Superior temporal gyrus (tissue), 1 donor: ENCODE results near the gene FA2H.
A peak's percentile ranks its signal among the peaks of the same experiment; 100 is the strongest.
"Not testable (repeated sequence)": the region's sequence is repeated elsewhere in the genome, so short reads cannot be mapped to it uniquely, and the experiment has no call there.

Experiments used
- DNase-seq: peaks from one replicate; pipeline ENCODE4 v3.0.0-alpha.2; 2016; ENCODE audit errors: extremely low spot score

FA2H gene

DNA sequence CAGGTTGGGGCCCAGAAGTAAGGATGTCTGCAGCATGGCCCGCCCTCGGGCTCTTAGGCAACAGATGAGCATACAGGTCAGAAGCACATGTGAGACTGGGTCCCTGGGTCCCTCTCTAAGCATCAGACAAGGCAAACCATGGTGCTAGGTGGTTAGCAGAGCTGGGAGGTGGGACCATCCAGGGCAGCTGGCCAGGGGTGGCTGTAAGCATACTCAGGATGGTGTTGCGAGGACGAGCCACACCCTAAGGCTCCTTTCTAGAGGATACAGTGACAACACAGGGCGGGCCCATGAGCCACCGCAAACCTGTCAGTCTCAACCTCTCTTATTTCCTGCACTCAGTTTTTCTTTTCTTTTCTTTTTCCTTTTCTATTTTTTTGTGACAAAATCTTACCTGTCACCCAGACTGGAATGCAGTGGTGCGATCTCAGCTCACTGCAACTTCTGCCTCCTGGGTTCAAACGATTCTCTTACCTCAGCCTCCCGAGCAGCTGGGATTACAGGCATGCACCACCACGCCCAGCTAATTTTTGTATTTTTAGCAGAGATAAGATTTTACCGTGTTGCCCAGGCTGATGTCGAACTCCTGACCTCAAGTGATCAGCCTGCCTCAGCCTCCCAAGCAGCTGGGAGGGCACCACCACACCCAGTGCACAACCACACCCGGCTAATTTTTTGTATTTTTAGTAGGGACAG lies 3.6 kb downstream of the FA2H start:
- no peak for DNase-seq

DNA sequence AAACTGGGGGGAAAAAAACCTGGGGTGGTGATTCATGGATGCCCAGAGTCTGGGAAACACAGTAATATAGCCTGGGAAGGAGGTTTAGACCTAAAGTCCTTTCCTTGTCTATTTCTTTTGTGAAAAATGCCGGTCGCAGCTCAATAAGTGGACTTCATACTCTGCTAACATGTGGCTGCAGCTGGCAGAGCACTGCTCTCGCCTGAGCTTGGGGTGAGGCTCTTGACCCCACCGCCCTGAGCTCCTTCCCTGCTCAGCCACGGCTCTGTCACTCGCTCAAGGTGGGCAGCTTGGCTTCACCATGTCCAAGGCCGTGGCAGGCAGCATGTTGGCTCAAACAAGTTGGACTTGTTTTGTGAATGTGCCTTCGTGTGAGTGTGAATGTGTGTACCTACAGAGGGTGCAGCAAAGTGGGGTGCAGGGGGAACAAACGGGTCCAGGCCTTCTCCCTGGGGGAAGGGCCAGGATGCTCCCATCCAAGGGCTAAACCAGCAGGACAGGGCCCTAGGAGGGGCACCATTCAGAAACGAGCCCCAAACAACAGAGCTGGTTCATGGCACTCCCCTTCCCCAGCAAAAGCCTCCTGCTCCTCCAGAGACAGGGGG lies 4.9 kb downstream of the FA2H start:
- DNase-seq: no peak

DNA sequence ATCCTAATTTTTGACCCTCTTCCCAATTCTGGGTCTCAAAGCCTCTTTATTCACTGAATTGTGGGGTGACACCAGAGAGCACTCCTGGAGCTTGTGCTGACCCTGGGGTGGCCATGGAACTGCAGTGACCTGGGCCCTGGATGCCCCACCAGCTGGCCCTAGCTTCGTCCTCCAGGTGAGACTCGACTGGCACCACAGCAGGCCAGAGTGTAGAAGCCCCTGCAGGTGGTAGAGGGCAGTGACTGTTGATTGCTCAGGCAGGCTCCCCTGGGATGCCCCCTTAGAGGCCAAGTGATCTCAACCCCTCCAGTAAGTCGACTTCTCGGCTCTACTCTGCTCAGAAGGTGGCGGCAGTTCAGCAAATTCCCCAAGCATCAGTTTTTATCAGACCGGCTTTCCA lies 6.4 kb downstream of the FA2H start:
- no peak for DNase-seq

DNA sequence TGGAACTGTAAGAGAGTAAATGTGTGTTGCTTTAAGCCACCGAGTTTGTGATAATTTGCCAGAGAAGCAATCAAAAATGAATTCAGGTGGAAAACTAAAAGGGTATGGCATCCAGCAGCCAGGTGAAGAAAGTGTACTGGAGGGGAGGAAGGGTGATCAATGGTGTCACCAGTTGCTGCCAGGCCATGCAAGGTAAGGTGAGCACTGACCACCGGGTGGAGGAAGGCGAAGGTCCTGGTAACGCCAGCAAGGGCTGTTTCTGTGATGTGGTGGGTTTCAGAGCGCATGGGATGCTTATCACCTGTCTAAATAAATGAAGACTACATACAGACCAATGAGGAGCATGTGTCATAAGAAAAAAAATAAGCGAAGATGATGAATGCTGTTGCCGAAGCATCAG lies 6.9 kb downstream of the FA2H start:
- DNase-seq: no peak

DNA sequence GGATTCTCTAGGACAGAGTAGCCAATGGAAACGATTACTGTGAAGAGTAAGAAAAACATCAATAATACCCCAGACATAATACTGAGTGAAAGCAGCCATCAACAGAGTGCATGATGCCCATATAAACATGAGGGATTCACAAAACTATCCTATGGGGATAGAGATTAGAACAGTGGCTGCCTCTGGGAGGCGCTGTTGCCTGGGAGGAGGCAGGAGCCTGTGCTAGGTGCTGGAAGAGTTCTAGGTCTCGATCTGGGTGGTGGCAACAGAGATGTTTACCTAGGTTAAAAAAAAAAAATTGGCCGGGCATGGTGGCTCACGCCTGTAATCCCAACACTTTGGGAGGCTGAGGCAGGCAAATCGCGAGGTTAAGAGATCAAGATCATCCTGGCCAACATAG lies 7.9 kb downstream of the FA2H start:
- no peak for DNase-seq

DNA sequence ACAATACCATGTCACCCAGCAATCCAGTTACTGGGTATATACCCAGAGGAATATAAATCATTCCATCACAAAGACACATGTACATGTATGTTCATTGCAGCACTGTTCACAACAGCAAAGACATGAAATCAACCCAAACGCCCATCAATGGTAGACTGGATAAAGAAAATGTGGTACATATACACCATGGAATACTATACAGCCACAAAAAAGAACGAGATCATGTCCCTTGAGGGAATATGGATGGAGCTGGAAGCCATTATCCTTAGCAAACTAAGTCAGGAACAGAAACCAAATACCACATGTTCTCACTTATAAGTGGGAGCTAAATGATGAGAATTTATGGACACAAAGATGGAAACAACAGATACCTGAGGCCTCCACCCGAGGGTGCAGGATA lies 10.4 kb downstream of the FA2H start:
- not testable (repeated sequence) for DNase-seq

DNA sequence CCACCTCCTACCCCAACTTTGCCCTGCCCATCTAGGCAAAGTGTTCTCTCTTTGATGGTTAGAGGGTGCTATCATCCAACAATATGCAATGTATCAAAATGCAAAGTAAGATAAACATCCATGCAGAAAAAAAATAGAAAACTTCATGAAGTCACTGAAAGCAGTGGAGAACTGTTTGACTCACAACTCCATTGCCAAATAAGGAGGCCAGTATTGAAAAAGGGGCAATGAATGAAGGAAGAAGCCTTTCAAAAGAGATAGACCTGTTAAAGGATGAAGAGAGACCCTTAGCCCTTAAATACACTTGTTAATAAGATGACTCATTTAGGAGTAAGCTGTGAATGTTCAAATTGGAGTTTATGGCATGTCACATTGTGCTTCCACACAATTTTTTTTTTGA lies 13.0 kb downstream of the FA2H start:
- no peak for DNase-seq

DNA sequence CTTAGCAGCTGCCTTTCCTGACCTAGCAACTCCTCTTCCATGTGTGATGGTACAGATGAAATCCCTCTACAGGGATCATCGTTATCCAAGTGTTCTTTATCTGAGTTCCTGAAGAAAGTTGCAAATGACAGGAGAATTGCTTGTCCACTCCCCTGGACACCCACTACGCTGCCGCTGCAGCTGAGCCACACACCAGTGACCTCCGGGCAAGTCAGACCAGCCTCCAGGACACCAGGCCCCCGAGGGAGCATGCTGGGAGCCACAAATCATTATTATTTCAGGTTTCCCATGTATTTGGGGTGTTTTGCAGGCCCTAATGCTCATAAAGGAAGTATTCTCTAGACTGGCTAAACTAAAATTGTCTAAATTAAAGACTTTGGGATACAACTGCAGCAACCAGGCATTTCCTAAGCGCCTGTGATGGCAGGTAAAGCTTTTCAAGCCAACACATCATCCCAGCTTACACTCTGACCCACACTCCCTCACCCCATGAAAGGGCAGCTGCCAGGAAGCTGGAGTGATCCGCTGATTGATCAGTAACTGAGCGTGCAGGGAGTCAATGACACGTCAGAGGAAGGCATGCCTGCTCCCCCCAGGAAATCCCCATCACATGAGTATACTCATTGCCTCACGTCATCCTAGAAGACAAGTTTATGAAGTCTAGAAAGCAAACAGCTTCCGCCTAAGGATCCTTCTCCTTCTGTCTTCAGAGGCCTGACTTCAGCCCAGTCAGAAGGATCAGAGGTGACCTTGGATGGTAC lies 14.4 kb downstream of the FA2H start:
- DNase-seq: no peak

DNA sequence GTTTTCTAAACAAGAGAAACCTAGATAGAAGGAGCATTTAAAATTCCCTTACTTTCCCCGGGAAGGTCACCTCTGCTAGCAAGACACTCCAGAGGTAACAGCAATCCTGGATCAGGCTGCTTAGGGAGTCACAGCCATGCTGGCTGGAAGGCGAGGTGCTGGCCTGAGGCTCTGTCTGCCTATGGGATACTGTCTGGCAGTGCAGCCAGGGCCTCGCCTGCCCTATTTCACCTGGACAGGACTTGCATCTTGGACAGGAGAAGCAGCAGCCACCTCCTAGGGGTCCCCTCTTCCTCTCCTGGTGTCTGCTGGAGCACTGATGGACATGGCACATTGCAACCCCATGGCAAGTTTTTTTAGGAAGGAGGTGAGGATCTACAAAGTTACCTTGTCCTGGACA lies 15.1 kb downstream of the FA2H start:
- DNase-seq: no peak

DNA sequence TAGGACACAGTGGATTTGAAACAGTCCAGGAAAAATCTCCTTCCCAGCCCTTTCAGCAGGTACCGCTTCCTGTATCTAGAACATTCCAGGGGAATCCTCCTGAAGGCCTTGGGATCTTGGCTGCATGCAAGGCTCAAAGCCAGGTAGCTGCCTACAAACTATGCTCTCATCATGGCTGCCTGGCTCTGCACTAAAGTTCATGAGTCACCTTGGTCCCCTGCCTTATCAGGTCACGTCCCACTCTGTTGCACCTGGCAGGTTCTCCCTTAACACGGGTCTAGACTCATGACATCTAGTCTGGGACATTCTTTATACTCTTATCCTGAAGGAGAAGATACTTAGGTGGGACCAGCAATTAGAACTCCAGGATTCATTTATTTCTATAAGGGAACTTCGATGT lies 15.8 kb downstream of the FA2H start:
- no peak for DNase-seq

DNA sequence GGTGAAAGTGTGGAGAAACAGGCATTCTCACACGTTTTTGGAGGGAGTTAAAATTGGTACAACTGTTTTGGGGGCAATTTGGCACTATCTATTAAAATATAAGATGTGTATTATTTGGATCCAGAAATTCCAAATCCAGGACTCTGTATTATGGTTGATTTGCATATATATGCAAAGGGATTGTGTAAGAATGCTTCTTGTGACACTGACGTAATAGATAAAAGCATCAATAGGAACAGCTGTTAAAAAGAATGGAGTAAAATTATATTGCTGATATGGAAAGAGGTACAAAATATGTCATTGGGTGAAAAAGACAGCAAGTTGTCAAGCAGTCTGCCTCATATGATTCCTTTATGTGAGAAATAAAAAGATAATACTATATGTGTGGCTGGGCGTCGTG lies 17.3 kb downstream of the FA2H start:
- DNase-seq: no peak

DNA sequence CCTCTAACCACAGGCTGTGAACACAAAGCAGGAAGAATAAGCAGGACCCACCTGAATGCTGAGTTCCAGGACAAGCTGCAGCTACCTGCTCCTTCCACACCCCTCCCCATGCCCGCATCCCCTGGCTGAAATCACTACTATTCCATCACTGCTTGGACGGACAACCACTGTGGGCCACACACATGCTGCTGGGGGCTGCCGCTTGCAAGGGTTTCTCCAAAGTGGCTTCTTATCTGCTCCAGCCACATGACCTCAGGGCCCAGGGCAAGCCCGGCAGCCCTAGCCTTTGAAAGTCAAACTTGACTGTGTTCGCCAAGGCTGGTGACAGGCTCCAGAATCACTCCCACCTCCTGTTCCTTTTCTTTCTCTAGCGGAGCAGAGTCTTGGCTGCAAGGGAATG lies 18.4 kb downstream of the FA2H start:
- DNase-seq: no peak

DNA sequence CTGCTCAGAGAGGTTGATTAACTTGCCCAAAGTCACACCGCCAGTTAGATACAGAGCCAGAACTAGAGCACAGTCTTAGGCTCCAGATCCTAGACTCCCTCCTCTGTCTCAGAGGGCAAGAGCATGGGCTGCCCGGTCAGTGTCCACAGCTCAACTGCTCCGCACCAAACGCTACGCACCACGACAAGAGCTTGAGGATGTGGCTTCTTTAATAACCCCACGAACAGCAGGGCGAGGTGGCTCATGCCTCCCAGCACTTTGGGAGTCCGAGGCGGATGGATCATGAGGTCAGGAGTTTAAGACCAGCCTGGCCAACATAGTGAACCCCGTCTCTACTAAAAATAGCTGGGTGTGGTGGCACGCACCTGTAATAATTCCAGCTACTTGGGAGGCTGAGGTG lies 21.4 kb downstream of the FA2H start:
- DNase-seq: no peak

DNA sequence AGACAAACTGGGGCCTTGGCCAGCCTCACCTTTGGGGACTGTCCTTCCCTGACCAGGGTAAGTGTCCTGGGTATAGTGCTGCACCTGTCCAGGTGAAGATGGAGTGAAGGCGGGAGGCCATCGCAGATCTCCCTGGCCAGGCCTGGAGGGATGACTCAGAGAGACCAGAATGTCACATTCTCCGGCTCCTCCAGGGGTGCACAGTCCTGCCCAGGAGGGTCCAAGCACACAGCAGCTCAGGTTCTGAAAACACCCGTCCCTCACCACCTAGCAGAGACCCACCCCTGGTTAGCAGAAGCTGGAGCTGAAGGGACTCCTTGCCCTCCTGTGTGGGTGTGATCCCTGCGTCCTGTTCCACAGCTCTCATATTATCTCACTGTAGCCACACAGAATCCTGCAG lies 21.9 kb downstream of the FA2H start:
- DNase-seq: no peak

DNA sequence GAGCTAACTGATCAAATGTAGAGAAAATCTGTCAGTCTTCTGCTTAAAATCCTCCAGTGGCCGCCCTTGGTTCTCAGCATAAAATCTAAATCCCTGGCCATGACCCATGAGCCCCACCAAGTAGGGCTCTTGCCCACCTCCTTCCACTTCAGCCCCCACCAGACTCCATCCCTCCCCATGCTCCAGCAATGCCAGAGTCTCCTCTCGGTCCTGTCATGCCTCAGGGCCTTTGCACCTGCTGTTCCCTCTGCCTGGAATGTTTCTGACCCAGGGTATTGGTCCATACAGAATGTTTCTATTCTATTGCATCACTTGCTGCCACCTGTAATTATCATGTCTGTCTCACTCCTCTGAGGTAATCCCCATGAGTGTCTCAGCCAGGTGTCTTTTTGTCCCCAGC lies 22.4 kb downstream of the FA2H start:
- DNase-seq: no peak

DNA sequence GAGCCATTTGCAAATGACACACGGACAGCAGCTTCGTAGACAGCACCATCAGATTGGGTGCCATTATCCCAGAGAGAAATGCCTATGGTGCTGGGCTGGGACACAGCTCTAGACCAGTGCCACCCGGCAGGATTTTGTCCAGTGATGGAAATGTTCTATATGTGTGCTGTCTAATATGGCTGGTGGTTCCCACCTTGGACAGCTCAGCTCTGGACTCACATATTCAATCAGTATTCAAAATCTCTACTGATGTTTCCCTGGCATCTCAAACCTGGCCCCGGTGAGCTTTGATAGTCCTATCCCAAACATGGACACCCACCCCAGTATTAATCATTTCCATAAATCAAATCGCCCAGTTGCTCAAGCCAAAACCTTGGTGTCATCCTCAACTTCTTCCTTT lies 23.0 kb downstream of the FA2H start:
- no peak for DNase-seq

DNA sequence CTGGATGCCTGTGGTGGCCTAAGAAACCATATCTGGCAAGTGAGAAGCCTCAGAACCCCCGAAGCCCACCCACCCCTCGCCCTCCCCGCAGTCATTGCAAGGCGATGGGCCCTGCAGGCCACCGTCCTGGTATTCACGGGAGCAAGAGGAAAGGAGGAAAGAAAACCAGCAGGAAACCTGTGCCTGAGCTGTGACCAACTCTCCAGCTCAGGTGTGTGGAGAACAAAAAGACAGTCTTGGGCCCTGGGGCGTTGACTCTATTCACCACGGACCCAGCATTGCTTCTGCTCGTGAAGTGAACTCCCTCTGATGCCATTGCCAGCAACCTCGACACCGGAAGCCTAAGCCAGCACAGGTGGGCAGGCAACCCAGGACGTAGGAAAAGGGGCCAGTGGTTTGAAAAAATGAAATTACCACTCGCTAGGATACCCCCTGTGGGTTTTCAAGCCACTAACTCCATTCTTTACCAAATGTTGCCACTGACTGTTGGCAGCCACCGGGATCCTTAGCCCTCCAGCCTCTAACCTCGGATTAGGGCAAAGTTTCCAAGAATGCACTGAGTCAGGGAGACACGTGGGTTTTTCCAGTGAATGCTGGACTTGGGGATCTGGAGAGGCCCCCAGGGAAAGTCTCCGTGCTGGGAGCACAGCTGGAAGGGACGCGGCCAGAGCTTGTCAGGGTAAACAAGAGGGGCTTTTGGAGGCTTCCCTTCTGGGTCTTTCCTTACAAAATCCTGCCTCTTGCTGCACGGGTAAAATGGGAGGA lies 25.1 kb downstream of the FA2H start:
- DNase-seq: peak; percentile 51

DNA sequence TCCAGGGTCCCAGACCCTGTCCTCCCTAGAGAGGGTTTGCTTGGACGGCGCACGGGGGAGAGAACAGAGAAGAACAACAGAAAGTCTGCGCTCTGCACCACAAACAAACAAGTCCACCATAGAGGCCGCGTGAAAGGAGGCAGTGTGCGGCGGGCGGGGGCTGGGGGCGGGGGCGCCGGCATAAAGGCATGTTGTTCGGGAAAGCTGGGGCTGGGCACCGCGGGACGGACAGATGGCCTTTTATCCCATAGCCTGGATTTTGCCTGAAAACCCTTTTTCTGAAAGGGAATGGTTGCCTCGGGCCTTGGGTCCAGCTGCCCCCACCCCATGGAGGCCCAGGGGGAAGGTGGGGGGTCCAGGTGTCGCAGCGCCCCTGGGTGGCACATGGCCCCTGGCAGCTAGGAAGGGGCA lies 26.0 kb downstream of the FA2H start:
- peak; percentile 79 for DNase-seq

DNA sequence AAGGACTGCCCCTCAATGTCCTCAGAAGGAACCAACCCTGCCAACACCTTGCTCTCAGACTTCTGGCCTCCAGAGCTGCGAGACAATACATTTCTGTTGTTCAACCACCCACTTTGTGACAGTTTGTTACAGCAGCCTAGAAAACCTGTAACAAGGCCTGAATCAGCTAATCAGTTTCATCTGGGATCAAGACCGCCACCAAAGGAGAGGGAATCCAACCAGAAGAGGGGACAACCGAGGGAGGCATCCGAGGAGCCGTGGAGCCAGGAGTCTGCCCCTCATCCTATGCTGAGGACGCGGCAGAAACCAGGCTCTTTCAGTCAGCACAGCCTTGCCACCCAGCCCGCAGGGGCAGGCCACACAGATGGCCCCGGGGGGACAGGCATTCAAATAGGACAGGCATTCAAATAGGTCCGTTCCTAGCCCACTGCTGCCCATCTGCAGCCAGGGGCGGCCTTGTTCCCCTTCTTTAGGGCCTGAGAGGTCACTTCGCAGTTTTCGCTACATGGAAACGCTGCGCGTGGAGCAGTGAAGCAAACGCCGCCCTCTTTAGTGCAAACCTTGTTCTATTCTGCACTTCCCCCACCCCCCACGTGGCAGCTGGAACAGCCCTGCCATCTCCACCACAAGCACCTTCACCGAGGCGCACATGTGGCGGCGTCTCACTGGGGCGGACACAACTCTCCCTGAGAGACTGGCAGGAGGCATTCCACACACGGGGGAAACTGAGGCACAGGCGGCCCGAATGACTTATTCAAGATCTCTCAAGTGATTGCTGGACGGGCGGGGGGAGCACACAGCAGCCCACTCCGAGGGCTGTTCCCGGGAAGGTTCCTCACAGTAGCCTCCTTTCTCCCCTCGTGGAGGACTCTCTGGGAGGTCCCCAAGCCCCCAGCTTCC lies 26.7 kb downstream of the FA2H start:
- peak; percentile 79 for DNase-seq

DNA sequence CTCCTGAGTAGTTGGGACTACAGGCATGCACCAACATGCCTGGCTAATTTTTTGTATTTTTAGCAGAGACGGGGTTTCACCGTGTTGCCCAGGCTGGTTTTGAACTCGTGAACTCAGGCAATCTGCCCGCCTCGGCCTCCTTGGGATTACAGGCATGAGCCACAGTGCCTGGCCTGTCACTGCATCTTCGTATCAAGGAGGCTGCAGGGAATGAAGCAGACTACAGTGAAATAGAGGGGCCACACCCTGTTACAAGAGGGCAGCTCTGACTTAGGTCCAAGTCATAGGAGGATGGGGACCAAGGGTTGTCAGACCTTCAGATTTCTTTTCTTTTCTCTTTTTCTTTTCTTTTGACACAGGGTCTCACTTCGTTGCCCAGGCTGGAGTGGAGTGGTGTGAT lies 28.7 kb downstream of the FA2H start:
- DNase-seq: no peak

DNA sequence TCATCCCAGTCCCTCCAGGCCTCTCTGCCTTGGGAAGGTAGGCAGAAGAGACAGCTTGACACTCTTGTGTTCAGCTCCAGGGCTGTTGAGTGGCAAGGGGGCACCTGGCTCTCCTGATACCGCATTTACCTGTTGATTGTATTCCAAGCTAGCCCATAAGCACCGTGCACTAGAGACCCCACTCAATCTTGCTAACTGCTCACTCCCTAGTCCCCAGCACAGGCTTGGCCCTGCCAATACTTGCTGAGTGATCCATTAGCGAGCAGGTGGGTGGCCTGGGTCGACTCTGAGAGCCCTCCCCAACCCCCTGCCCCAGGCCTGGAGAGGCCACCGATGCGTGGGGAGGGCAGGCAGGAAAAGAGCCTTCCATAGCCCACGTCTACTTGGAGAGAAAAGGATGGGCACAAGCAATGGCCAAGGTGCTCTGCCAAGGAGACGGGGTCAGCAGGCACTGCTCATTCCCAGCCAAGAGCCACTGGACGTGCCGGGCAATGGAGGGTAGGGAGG lies 29.5 kb downstream of the FA2H start:
- DNase-seq: no peak
